GM12878 (cell line): ENCODE data around the gene PERCC1. TPM values are rescaled to one million over a fixed set of nuclear protein-coding genes. Genes with fewer than 3 reads are reported as not detected.

Source experiments
- CBX3 ChIP-seq: fragments of 200-600 bp; sonication (generic); IDR thresholded peaks from 2 replicates; pipeline ENCODE4 v1.6.1; 2016; ENCODE audit warnings: low read depth, borderline replicate concordance
- DPF2 ChIP-seq: fragments of 450-650 bp; IDR thresholded peaks from 2 replicates; pipeline ENCODE4 v1.6.1; 2017; ENCODE audit warnings: mild to moderate bottlenecking
- E2F8 ChIP-seq: fragments of 450-650 bp; IDR thresholded peaks from 2 replicates; pipeline ENCODE4 v1.6.1; 2018; ENCODE audit warnings: mild to moderate bottlenecking, low read depth, moderate library complexity; ENCODE audit not compliant: partially characterized antibody
- EED ChIP-seq: sonication (generic); IDR thresholded peaks from 2 replicates; pipeline ENCODE4 v1.6.1; 2016; ENCODE audit warnings: antibody characterized with exemption, low read depth
- HCFC1 ChIP-seq: fragments of 150-350 bp; IDR thresholded peaks from 2 replicates; pipeline ENCODE4 v1.6.1; 2014; ENCODE audit warnings: low read length
- HDGF ChIP-seq: fragments of 450-650 bp; IDR thresholded peaks from 2 replicates; pipeline ENCODE4 v1.6.1; 2016; ENCODE audit warnings: antibody characterized with exemption
- IKZF2 ChIP-seq, 2 experiments: fragments of 450-650 bp; IDR thresholded peaks; 2 replicates each; pipeline ENCODE4 v1.6.1; 2017; ENCODE audit warnings: mild to moderate bottlenecking in 2 of 2, moderate library complexity in 2 of 2
- NBN ChIP-seq: fragments of 450-650 bp; IDR thresholded peaks from 2 replicates; pipeline ENCODE4 v1.6.1; 2016
- NFIC ChIP-seq: IDR thresholded peaks from 2 replicates; pipeline ENCODE4 v1.6.1; 2012; ENCODE audit warnings: low read depth, mild to moderate bottlenecking, inconsistent platforms, low read length, moderate library complexity
- NR2C2 ChIP-seq: IDR thresholded peaks from 2 replicates; pipeline ENCODE4 v1.6.1; 2011; ENCODE audit warnings: borderline replicate concordance, low read depth; ENCODE audit not compliant: control insufficient read depth, insufficient read length
- NRF1 ChIP-seq: conservative IDR thresholded peaks from 2 replicates; pipeline ENCODE4 v1.6.1; 2011; ENCODE audit warnings: mild to moderate bottlenecking, low read depth, low read length, improper control_type of control experiment
- PAX5 ChIP-seq: IDR thresholded peaks from 2 replicates; pipeline ENCODE4 v1.6.1; 2011; ENCODE audit warnings: low read depth, low read length, borderline replicate concordance
- PAX8 ChIP-seq: fragments of 450-650 bp; IDR thresholded peaks from 2 replicates; pipeline ENCODE4 v1.6.1; 2017; ENCODE audit warnings: mild to moderate bottlenecking, moderate library complexity
- PML ChIP-seq: IDR thresholded peaks from 2 replicates; pipeline ENCODE4 v1.6.1; 2012; ENCODE audit warnings: low read length, inconsistent platforms
- POLR2AphosphoS5 ChIP-seq: IDR thresholded peaks from 2 replicates; pipeline ENCODE4 v1.6.1; 2011; ENCODE audit warnings: mild to moderate bottlenecking, low read length, inconsistent platforms
- RAD21 ChIP-seq: IDR thresholded peaks from 2 replicates; pipeline ENCODE4 v1.6.1; 2011; ENCODE audit warnings: mild to moderate bottlenecking, low read depth, low read length, moderate library complexity; ENCODE audit not compliant: insufficient read depth
- TAF1 ChIP-seq: IDR thresholded peaks from 2 replicates; pipeline ENCODE4 v1.6.1; 2011; ENCODE audit warnings: mild to moderate bottlenecking, low read depth, low read length, borderline replicate concordance
- WRNIP1 ChIP-seq: IDR thresholded peaks from 2 replicates; pipeline ENCODE4 v1.6.1; 2011; ENCODE audit warnings: low read depth, low read length, improper control_type of control experiment, borderline replicate concordance
- ZBTB40 ChIP-seq: fragments of 450-650 bp; IDR thresholded peaks from 2 replicates; pipeline ENCODE4 v1.6.1; 2016; ENCODE audit warnings: mild to moderate bottlenecking, moderate library complexity, borderline replicate concordance
- ZNF207 ChIP-seq: fragments of 450-650 bp; IDR thresholded peaks from 2 replicates; pipeline ENCODE4 v1.6.1; 2014; ENCODE audit warnings: antibody characterized with exemption, mild to moderate bottlenecking, borderline replicate concordance
- ZZZ3 ChIP-seq: IDR thresholded peaks from 2 replicates; pipeline ENCODE4 v1.6.1; 2011; ENCODE audit warnings: low read depth; ENCODE audit not compliant: control insufficient read depth, insufficient read length
- polyA plus RNA-seq, 11 experiments: library from polyadenylated mRNA; depleted of rRNA in 4 of 11; unstranded in 6 of 11; stranded (reverse) in 5 of 11; fragments of >200 nt; fragmentation: Nextera tagmentation in 4 of 11; fragmentation: Illumina TruSeq in 1 of 11; extraction: Ambion mirVana in 4 of 11; extraction: Trizol in 1 of 11; gene quantifications; 1 replicate in 1 of 11; 2 replicates in 10 of 11; pipeline versions ENCODE4 v1.2.1 to v1.2.3, GENCODE V29; 2011 to 2016; ENCODE audit warnings: inconsistent platforms in 2 of 11, missing spikeins in 2 of 11, low read depth in 1 of 11
- total RNA-seq, 4 experiments: library from RNA; depleted of rRNA in 3 of 4; stranded (reverse); fragments of >200 nt in 3 of 4; fragmentation: Illumina TruSeq in 1 of 4; extraction: Trizol in 1 of 4; gene quantifications; 2 replicates each; pipeline versions ENCODE4 v1.2.1 to v1.2.3, GENCODE V29; 2013 to 2021

PERCC1 gene
- total and polyA plus RNA-seq, 10 of the 15 experiments (the other 5 are each of a cell fraction or from before 2014, with no cell fraction given), result not detected

GRCh38 chr16:1413684-1414531, 17.0 kb upstream of the PERCC1 start (continued):
- TF ChIP-seq ZBTB40 (no peak), PAX5 (no peak), PML (no peak), NBN (0 out of 2 replicates have a peak, but pooled peaks have one; percentile 50), CBX3 (no peak), ZZZ3 (no peak), NFIC (no peak), EED (peak; percentile 27; the same call in 1 of the 2 replicates), IKZF2 (IDR thresholded peaks at IDR 0.05) (peak; percentile 29 to 38; a peak in 1 of 4 replicates), HCFC1 (no peak; the same call in 1 of the 2 replicates), WRNIP1 (no peak), PAX8 (no peak), HDGF (0 out of 2 replicates have a peak, but pooled peaks have one; percentile 25), ZNF207 (no peak), RAD21 (peak; percentile 50), NR2C2 (no peak), TAF1 (no peak), NRF1 (no peak), E2F8 (no peak), DPF2 (0 out of 2 replicates have a peak, but pooled peaks have one; percentile 37), POLR2AphosphoS5 (0 out of 2 replicates have a peak, but pooled peaks have one; percentile 16)
